ENCODE results near the gene GSTK1. TPM values are rescaled to one million over a fixed set of nuclear protein-coding genes. Genes with fewer than 3 reads are reported as not detected.
"Not testable (repeated sequence)": the region's sequence is repeated elsewhere in the genome, so short reads cannot be mapped to it uniquely, and the experiment has no call there.

The GSTK1 gene
- polyA plus RNA-seq = 12.8 and 16.5 TPM in 2 replicates
- polyA minus RNA-seq = 6.8 and 10.8 TPM in 2 replicates

GRCh38 chr7:143263266-143264195, at the start of gene GSTK1:
TSS of gene GSTK1 (plus strand) at chr7:143263441. CDS start at chr7:143263514, 73 bp downstream.
- peak within 1 kb of the TSS; percentile 56 for H2AFZ ChIP-seq (ENCODE audit: low read depth, low read length)
- no peaks in the 10 kb centered on the region for H3K27me3 ChIP-seq (ENCODE audit: insufficient read depth, low read depth, low read length)
- no peaks in the 10 kb centered on the region for H3F3A ChIP-seq (ENCODE audit: insufficient read depth, low read length, poor library complexity, severe bottlenecking)
- H3K4me2 ChIP-seq (ENCODE audit: low read length) = no peak within 1 kb of the TSS
- H4K20me1 ChIP-seq (ENCODE audit: insufficient read depth) = no peaks in the 10 kb centered on the region
- H3K79me2 ChIP-seq (replicated peaks; ENCODE audit: insufficient read depth, low read length) = no peaks in the 10 kb centered on the region
- no peaks in the 10 kb centered on the region for H3K9me3 ChIP-seq (ENCODE audit: low read length)
- no peak for TF ChIP-seq MXI1 (conservative IDR thresholded peaks at IDR 0.05; ENCODE audit: poor library complexity, severe bottlenecking)
- no peak for TF ChIP-seq RAD21 (conservative IDR thresholded peaks at IDR 0.05)
- TF ChIP-seq POLR2AphosphoS5 (IDR thresholded peaks at IDR 0.05) = no peak
- no peak for TF ChIP-seq CTCF (IDR thresholded peaks at IDR 0.05; ENCODE audit: poor library complexity, severe bottlenecking)
- TF ChIP-seq SMC3 (conservative IDR thresholded peaks at IDR 0.05; ENCODE audit: poor library complexity) = no peak
- TF ChIP-seq REST (IDR thresholded peaks at IDR 0.05; ENCODE audit: borderline replicate concordance) = no peak
- TF ChIP-seq EP300 (conservative IDR thresholded peaks at IDR 0.05; ENCODE audit: poor library complexity, severe bottlenecking) = no peak
- TF ChIP-seq TAF1 (IDR thresholded peaks at IDR 0.05; ENCODE audit: low read depth) = no peak
- TF ChIP-seq EZH2 (IDR thresholded peaks at IDR 0.05; ENCODE audit: borderline replicate concordance, insufficient read depth, low read length, poor library complexity, severe bottlenecking) = no peak
- peak within 1 kb of the TSS; percentile 57 for H3K9ac ChIP-seq (ENCODE audit: low read length)
- H3K4me3 ChIP-seq (ENCODE audit: low read length) = peak within 1 kb of the TSS; percentile 70
- H3K9me2 ChIP-seq (ENCODE audit: insufficient read depth, low read length) = no peaks in the 10 kb centered on the region
- H3K27ac ChIP-seq (ENCODE audit: low read length) = no peak within 1 kb of the TSS
- H3K36me3 ChIP-seq (ENCODE audit: insufficient read depth, low read length) = no peaks in the 10 kb centered on the region

GRCh38 chr7:143213478-143213877, 49.8 kb upstream of the GSTK1 start:
- H3K4me2 ChIP-seq (ENCODE audit: low read length); H3K9me2 ChIP-seq (ENCODE audit: insufficient read depth, low read length); H3K79me2 ChIP-seq (replicated peaks; ENCODE audit: insufficient read depth, low read length); H3K27me3 ChIP-seq (ENCODE audit: insufficient read depth, low read depth, low read length); H3K27ac ChIP-seq (ENCODE audit: low read length); H3K9me3 ChIP-seq (ENCODE audit: low read length); H4K20me1 ChIP-seq (ENCODE audit: insufficient read depth); H3K4me3 ChIP-seq (ENCODE audit: low read length); H3K9ac ChIP-seq (ENCODE audit: low read length); H2AFZ ChIP-seq (ENCODE audit: low read depth, low read length); H3F3A ChIP-seq (ENCODE audit: insufficient read depth, low read length, poor library complexity, severe bottlenecking); H3K36me3 ChIP-seq (ENCODE audit: insufficient read depth, low read length): not testable (repeated sequence)

Data from neural cell (in vitro differentiated cells).